Measurements from ENCODE around the gene HNRNPK. TPM values are rescaled to one million over a fixed set of nuclear protein-coding genes. Genes with fewer than 3 reads are reported as not detected.

HNRNPK gene
- total RNA-seq = 503 and 514 TPM in 2 replicates

DNA sequence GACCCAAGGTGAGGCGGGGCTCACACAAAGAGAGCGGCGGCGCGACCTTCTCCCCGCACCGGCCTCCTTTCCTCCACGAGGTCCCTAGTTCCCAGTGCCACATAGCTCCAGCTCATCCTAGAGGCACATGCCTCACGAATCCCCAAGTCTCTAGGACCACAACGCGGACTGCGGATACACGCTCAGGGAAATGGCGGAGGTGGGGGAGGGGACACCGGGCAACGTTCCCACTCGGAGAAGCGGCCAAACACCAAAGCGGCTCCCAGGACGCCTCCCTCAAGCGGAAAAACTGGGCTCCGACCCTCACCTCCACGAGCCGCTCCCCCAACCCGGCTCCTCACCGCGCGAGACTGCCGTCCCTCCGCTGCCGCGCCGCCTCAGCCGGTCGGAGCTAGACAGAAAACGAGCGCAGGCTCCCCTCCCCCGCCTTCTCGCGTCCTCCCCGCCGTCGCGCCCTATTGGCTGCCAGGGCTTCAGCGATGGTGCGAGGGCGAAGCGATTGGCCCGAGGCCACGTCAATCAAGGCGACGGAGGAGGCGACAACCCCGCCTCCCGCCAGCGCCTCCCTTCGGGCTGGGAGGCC is at the start of gene HNRNPK:
Gene HNRNPK (minus strand): TSS at position 404 of the 583 bp plus-strand sequence. CDS start 1,963 bp downstream, outside the sequence.
- H3K27ac ChIP-seq (ENCODE audit: low read depth, low read length) = peak within 1 kb of the TSS; percentile 99
- no peaks in the 10 kb centered on the region for H3K9me3 ChIP-seq (ENCODE audit: low read depth, low read length)
- TF ChIP-seq CTCF (IDR thresholded peaks at IDR 0.05; ENCODE audit: extremely low read depth, low read depth, low read length) = no peak
- H4K20me1 ChIP-seq (ENCODE audit: insufficient read depth, low read length) = peaks cover 45% of the 10 kb centered on the region
- H3K4me1 ChIP-seq (ENCODE audit: insufficient read depth, low read length) = peaks cover 22% of the 10 kb centered on the region
- H3K4me3 ChIP-seq (ENCODE audit: insufficient read depth, low read length) = peak within 1 kb of the TSS; percentile 95
- DNase-seq (ENCODE audit: insufficient read length, low spot score, missing footprints) = peak; percentile 98
- H3K4me2 ChIP-seq (ENCODE audit: insufficient read depth, low read length) = peak within 1 kb of the TSS; percentile 98
- H2AFZ ChIP-seq (ENCODE audit: low read length) = peak within 1 kb of the TSS; percentile 97
- peaks cover 96% of the 10 kb centered on the region for H3K79me2 ChIP-seq (ENCODE audit: insufficient read depth, low read length)
- H3K27me3 ChIP-seq (ENCODE audit: insufficient read depth, low read length) = no peaks in the 10 kb centered on the region
- peaks cover 31% of the 10 kb centered on the region for H3K36me3 ChIP-seq (ENCODE audit: insufficient read depth, low read length)

GRCh38 chr9:84027201-84027600 is 47.2 kb upstream of the HNRNPK start:
- no peaks in the 10 kb centered on the region for H3K27me3 ChIP-seq (ENCODE audit: insufficient read depth, low read length)
- H3K4me1 ChIP-seq (ENCODE audit: insufficient read depth, low read length) = no peaks in the 10 kb centered on the region
- no peaks in the 10 kb centered on the region for H4K20me1 ChIP-seq (ENCODE audit: insufficient read depth, low read length)
- no peak overlapping the region for H3K4me3 ChIP-seq (ENCODE audit: insufficient read depth, low read length)
- H2AFZ ChIP-seq (ENCODE audit: low read length) = no peak overlapping the region
- H3K9me3 ChIP-seq (ENCODE audit: low read depth, low read length) = no peaks in the 10 kb centered on the region
- H3K4me2 ChIP-seq (ENCODE audit: insufficient read depth, low read length) = no peak overlapping the region
- no peak overlapping the region for H3K27ac ChIP-seq (ENCODE audit: low read depth, low read length)
- no peak for DNase-seq (ENCODE audit: insufficient read length, low spot score, missing footprints)
- no peak for TF ChIP-seq CTCF (IDR thresholded peaks at IDR 0.05; ENCODE audit: extremely low read depth, low read depth, low read length)
- H3K36me3 ChIP-seq (ENCODE audit: insufficient read depth, low read length) = no peaks in the 10 kb centered on the region
- no peaks in the 10 kb centered on the region for H3K79me2 ChIP-seq (ENCODE audit: insufficient read depth, low read length)

DNA sequence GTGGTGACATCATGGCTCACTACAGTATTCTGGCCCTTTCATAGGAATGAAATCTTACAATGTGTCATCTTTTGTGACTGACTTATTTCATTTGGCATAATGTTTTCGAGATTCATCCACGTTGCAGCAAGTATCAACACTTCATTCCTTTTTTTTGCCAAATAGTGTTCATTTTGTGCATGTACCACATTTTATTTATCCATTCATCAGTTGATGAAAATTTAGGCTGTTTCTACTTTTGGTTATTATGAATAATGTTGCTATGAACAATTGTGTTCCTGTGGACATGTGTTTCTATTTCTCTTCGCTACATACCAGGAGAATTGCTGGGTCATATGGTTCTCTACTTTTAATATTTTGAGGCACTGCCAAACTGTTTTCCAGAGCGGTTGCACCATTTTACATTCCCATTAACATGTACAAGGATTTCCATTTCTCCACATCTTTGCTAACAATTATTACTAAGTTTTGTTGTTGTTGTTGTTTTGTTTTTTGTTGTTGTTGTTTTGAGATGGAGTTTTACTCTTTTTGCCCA is 44.1 kb upstream of the HNRNPK start:
- Histone ChIP-seq H3K4me3 (ENCODE audit: insufficient read depth, low read length) (no peak overlapping the region), H4K20me1 (ENCODE audit: insufficient read depth, low read length) (no peaks in the 10 kb centered on the region), H3K4me2 (ENCODE audit: insufficient read depth, low read length) (no peak overlapping the region), H3K27ac (ENCODE audit: low read depth, low read length) (no peak overlapping the region), H3K79me2 (ENCODE audit: insufficient read depth, low read length) (no peaks in the 10 kb centered on the region), H3K27me3 (ENCODE audit: insufficient read depth, low read length) (no peaks in the 10 kb centered on the region), H3K36me3 (ENCODE audit: insufficient read depth, low read length) (no peaks in the 10 kb centered on the region), H2AFZ (ENCODE audit: low read length) (no peak overlapping the region), H3K9me3 (ENCODE audit: low read depth, low read length) (no peaks in the 10 kb centered on the region), H3K4me1 (ENCODE audit: insufficient read depth, low read length) (no peaks in the 10 kb centered on the region)
- DNase-seq (ENCODE audit: insufficient read length, low spot score, missing footprints) = no peak
- TF ChIP-seq CTCF (IDR thresholded peaks at IDR 0.05; ENCODE audit: extremely low read depth, low read depth, low read length) = no peak

DNA sequence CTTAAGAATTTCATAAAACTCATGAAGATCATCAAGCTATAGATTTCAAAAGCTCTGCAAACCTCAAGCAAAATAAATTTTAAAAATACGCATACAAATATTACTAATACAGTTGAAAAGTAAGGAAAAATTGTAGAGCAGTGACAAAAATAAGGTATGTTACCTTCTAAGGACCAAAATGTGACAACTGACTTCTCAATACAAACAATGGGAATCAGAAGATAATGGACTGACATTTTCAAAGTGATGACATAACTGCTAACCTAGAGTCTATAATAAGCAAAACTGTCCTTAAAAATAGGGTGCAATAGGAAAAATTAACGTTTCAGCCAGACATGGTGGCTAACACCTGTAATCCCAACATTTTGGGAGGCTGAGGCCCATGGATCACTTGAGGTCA is 27.6 kb upstream of the HNRNPK start:
- Histone ChIP-seq H3K9me3 (ENCODE audit: low read depth, low read length) (no peaks in the 10 kb centered on the region), H3K4me1 (ENCODE audit: insufficient read depth, low read length) (no peaks in the 10 kb centered on the region), H3K27me3 (ENCODE audit: insufficient read depth, low read length) (no peaks in the 10 kb centered on the region), H3K4me3 (ENCODE audit: insufficient read depth, low read length) (no peak overlapping the region), H2AFZ (ENCODE audit: low read length) (no peak overlapping the region), H3K79me2 (ENCODE audit: insufficient read depth, low read length) (no peaks in the 10 kb centered on the region), H4K20me1 (ENCODE audit: insufficient read depth, low read length) (no peaks in the 10 kb centered on the region), H3K36me3 (ENCODE audit: insufficient read depth, low read length) (no peaks in the 10 kb centered on the region), H3K4me2 (ENCODE audit: insufficient read depth, low read length) (no peak overlapping the region), H3K27ac (ENCODE audit: low read depth, low read length) (no peak overlapping the region)
- no peak for DNase-seq (ENCODE audit: insufficient read length, low spot score, missing footprints)
- TF ChIP-seq CTCF (IDR thresholded peaks at IDR 0.05; ENCODE audit: extremely low read depth, low read depth, low read length) = no peak

Measured in osteoblast (primary cell).